ENCODE results near the gene CFAP299. TPM values are rescaled to one million over a fixed set of nuclear protein-coding genes. Genes with fewer than 3 reads are reported as not detected.

CFAP299 gene
- total RNA-seq, 1 donor from 2014 or later, result not detected

DNA sequence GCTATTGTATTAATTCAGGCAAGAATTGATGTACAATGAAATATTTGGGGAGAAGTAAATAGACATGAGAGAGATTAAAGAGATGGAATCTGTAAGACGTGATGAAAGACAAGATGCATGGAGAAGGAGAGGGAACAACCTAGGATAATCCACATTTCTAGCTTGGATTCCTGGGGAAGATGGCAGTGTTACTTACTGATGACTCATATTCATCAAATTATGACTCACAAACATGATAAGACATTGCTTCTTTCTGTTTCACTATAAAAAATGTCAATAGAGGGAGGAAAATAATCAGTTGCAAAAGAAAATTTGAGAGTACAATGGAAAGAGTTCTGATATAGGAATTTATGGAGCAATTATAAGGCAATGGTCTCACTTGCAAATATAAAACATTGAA is 590.9 kb downstream of the CFAP299 start:
- Histone ChIP-seq H3K9ac (ENCODE audit: low read length) (no peak overlapping the region), H3K27ac (ENCODE audit: low read depth, low read length) (no peak overlapping the region), H3K4me1 (ENCODE audit: insufficient read depth, low read length) (no peaks in the 10 kb centered on the region), H3K79me2 (ENCODE audit: insufficient read depth, low read length) (no peaks in the 10 kb centered on the region), H4K20me1 (ENCODE audit: insufficient read depth, low read length) (no peaks in the 10 kb centered on the region), H3K4me2 (ENCODE audit: low read length) (no peak overlapping the region), H3K9me3 (ENCODE audit: insufficient read depth, low read depth, low read length) (no peaks in the 10 kb centered on the region), H3K4me3 (ENCODE audit: insufficient read depth, low read depth, low read length) (no peak overlapping the region), H2AFZ (ENCODE audit: low read depth, low read length) (no peak overlapping the region), H3K27me3 (ENCODE audit: insufficient read depth, low read length) (no peaks in the 10 kb centered on the region), H3K36me3 (ENCODE audit: insufficient read depth, low read length) (no peaks in the 10 kb centered on the region)
- H3K4me3 Mint-ChIP-seq (ENCODE audit: unreplicated experiment), result no peak overlapping the region
- no peak for FAIRE-seq
- H3K27ac Mint-ChIP-seq (ENCODE audit: unreplicated experiment), result no peak overlapping the region
- no peaks in the 10 kb centered on the region for H3K36me3 Mint-ChIP-seq (ENCODE audit: low read depth, unreplicated experiment)
- H3K4me1 Mint-ChIP-seq (ENCODE audit: low read depth, unreplicated experiment), result no peaks in the 10 kb centered on the region
- no peaks in the 10 kb centered on the region for H3K9me3 Mint-ChIP-seq (ENCODE audit: unreplicated experiment)
- no peaks in the 10 kb centered on the region for H3K27me3 Mint-ChIP-seq (ENCODE audit: low read depth, unreplicated experiment)
- no peak for DNase-seq (ENCODE audit: low read depth)
- TF ChIP-seq EZH2 (IDR thresholded peaks at IDR 0.05; ENCODE audit: insufficient read depth, low read length), result no peak

DNA sequence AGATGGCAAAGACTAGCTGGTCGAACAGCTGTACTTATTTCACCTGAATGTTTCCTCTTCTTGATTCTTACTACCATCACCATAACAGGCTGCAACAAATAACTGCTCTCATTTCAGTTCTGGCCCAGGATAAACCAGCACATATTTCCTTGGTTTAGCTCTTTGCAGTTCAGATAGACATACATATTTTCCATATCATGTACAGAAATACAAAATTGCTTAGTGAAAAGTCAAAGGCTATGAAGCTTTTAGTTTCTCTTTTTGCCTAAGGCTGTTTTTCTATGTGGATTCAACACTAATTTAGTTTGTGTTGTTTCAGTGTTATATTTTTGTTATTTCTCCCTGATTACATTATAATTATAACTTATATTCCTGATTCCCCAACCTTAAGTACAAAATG is 591.4 kb downstream of the CFAP299 start:
- Histone ChIP-seq H2AFZ (ENCODE audit: low read depth, low read length) (no peak overlapping the region), H4K20me1 (ENCODE audit: insufficient read depth, low read length) (no peaks in the 10 kb centered on the region), H3K4me2 (ENCODE audit: low read length) (no peak overlapping the region), H3K27me3 (ENCODE audit: insufficient read depth, low read length) (no peaks in the 10 kb centered on the region), H3K79me2 (ENCODE audit: insufficient read depth, low read length) (no peaks in the 10 kb centered on the region), H3K9me3 (ENCODE audit: insufficient read depth, low read depth, low read length) (no peaks in the 10 kb centered on the region), H3K4me3 (ENCODE audit: insufficient read depth, low read depth, low read length) (no peak overlapping the region), H3K27ac (ENCODE audit: low read depth, low read length) (no peak overlapping the region), H3K36me3 (ENCODE audit: insufficient read depth, low read length) (no peaks in the 10 kb centered on the region), H3K9ac (ENCODE audit: low read length) (no peak overlapping the region), H3K4me1 (ENCODE audit: insufficient read depth, low read length) (no peaks in the 10 kb centered on the region)
- no peak for TF ChIP-seq CTCF (IDR thresholded peaks at IDR 0.05; ENCODE audit: insufficient read depth, low read depth, low read length)
- TF ChIP-seq EZH2 (IDR thresholded peaks at IDR 0.05; ENCODE audit: insufficient read depth, low read length), result no peak
- no peaks in the 10 kb centered on the region for H3K9me3 Mint-ChIP-seq (ENCODE audit: unreplicated experiment)
- FAIRE-seq (no peak), DNase-seq (ENCODE audit: low read depth) (no peak)
- H3K27me3 Mint-ChIP-seq (ENCODE audit: low read depth, unreplicated experiment), result no peaks in the 10 kb centered on the region
- H3K4me3 Mint-ChIP-seq (ENCODE audit: unreplicated experiment), result no peak overlapping the region
- H3K36me3 Mint-ChIP-seq (ENCODE audit: low read depth, unreplicated experiment), result no peaks in the 10 kb centered on the region
- H3K4me1 Mint-ChIP-seq (ENCODE audit: low read depth, unreplicated experiment), result no peaks in the 10 kb centered on the region
- no peak overlapping the region for H3K27ac Mint-ChIP-seq (ENCODE audit: unreplicated experiment)

DNA sequence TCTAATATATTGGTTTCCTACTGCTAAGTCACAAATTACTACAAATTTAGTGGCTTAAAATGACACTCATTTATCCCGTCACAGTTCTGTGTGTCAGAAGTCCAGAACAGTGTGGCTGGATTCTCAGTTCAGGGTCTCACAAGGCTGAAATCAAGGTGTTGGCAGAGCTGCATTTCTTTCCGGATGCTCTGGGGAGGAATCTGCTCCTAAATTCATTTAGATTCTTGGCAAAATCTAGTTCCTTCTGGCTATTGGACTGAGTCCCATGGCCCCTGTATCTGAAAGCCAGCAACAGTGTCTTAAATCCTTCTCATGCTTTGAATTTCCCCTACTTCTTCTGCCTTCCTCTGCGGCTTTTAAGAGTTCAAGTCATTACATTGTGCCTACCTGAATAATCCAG is 591.9 kb downstream of the CFAP299 start:
- DNase-seq (ENCODE audit: low read depth) (no peak), FAIRE-seq (no peak)
- Mint-ChIP-seq H3K4me1 (ENCODE audit: low read depth, unreplicated experiment) (no peaks in the 10 kb centered on the region), H3K27me3 (ENCODE audit: low read depth, unreplicated experiment) (no peaks in the 10 kb centered on the region), H3K9me3 (ENCODE audit: unreplicated experiment) (no peaks in the 10 kb centered on the region), H3K27ac (ENCODE audit: unreplicated experiment) (no peak overlapping the region), H3K36me3 (ENCODE audit: low read depth, unreplicated experiment) (no peaks in the 10 kb centered on the region), H3K4me3 (ENCODE audit: unreplicated experiment) (no peak overlapping the region)
- Histone ChIP-seq H3K36me3 (ENCODE audit: insufficient read depth, low read length) (no peaks in the 10 kb centered on the region), H3K9me3 (ENCODE audit: insufficient read depth, low read depth, low read length) (no peaks in the 10 kb centered on the region), H3K4me3 (ENCODE audit: insufficient read depth, low read depth, low read length) (no peak overlapping the region), H3K27ac (ENCODE audit: low read depth, low read length) (no peak overlapping the region), H4K20me1 (ENCODE audit: insufficient read depth, low read length) (no peaks in the 10 kb centered on the region), H3K4me2 (ENCODE audit: low read length) (no peak overlapping the region), H3K9ac (ENCODE audit: low read length) (no peak overlapping the region), H3K4me1 (ENCODE audit: insufficient read depth, low read length) (no peaks in the 10 kb centered on the region), H3K27me3 (ENCODE audit: insufficient read depth, low read length) (no peaks in the 10 kb centered on the region), H3K79me2 (ENCODE audit: insufficient read depth, low read length) (no peaks in the 10 kb centered on the region), H2AFZ (ENCODE audit: low read depth, low read length) (no peak overlapping the region)
- TF ChIP-seq EZH2 (IDR thresholded peaks at IDR 0.05; ENCODE audit: insufficient read depth, low read length), result no peak
- TF ChIP-seq CTCF (IDR thresholded peaks at IDR 0.05; ENCODE audit: insufficient read depth, low read depth, low read length), result no peak
